Sciatic nerve (tissue), 2 donors: ENCODE data around the gene CNOT6. TPM values are rescaled to one million over a fixed set of nuclear protein-coding genes. Genes with fewer than 3 reads are reported as not detected.

Experiments
- ATAC-seq: fragments of 200-7000 bp; cut with Tn5 transposase; one replicate; pipeline ENCODE4 v1.9.1; 2020; ENCODE audit warnings: mild to moderate bottlenecking, moderate library complexity
- DNase-seq: peaks from one replicate; pipeline ENCODE4 v3.0.0-alpha.2; 2020; ENCODE audit warnings: low spot score
- intact Hi-C: fragments of 100-400 bp; cut with DNase I; formaldehyde crosslinking; loops from one replicate; pipeline ENCODE4 v1.14.2; 2022
- total RNA-seq: library from RNA; stranded (reverse); fragmentation: NEBNext Ultra II Directional; extraction: Animal tissue kit (Norgen Biotek cat#: 25700); gene quantifications from one replicate; pipeline ENCODE4 v1.2.1, GENCODE V29; 2021
- donor health status: DM: no; HTN: no; CAD: no.
- donor health status: DM: no; HTN: no; CAD: no.

The CNOT6 gene
- total RNA-seq, 1 donor from 2014 or later, result 31.9 TPM

DNA sequence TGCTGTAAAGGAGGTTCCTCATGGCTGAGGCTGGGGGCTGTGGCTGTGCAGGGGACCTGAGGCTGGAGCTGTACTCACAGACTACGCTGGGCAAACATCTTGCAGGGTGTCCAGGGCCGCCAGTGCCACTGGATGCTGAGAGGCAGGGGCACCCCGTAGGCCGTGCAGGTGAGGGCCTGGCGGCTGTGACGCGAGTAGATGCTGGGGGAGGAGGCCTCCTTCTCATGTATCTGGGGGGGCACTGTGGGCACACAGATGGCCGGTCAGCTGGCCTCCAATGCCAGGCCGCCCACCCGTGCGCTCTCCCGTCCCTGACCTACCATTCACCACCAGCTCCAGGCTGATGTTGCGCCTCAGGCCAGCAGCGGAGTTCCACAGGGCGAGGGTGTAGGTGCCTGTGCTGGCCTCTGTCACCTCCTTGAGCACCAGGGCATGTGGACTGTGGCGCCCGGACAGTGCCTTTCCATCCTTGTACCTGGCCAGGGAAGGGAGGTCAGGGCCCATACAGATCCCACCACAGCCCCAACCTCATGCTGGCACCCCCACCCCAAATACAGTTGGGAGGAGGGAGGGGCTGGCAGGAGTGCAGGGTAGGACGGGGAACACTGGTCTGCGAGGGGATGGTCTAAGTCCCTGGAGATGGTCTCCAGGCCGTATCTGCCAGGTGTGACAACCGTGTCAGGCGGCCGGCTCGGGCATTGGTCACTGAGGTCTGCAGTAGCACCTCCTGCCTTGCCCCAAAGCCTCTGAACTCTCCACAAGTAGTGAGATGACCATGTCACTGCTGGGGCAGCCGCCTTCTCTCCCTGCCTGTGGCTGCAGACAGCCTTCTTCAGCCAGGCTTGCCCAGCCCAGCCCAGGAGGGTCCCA, 131.8 kb downstream of the CNOT6 start:
- no peak for DNase-seq
- intact Hi-C loops, result no loop called here
- no peak for ATAC-seq

GRCh38 chr5:180626661-180627385, 132.6 kb downstream of the CNOT6 start:
- no peak for DNase-seq
- no peak for ATAC-seq
- intact Hi-C loops, result no loop called here

- intact Hi-C loops, result no loop called here
- no peak for ATAC-seq
- no peak for DNase-seq
Measured at GRCh38 chr5:180627386-180628120, 133.4 kb downstream of the CNOT6 start.

Other genes with a start within 250 kb of the CNOT6 start
- 34.4 TPM for gene MAPK9, start 202.3 kb upstream of the CNOT6 start, total RNA-seq
- 39.8 TPM for gene GFPT2, start 141.0 kb upstream of the CNOT6 start, total RNA-seq
- gene SCGB3A1, start 97.1 kb downstream of the CNOT6 start, total RNA-seq, result not detected
- gene FLT4, start 155.2 kb downstream of the CNOT6 start, total RNA-seq, result 11.7 TPM
- gene OR2Y1, start 245.7 kb downstream of the CNOT6 start, total RNA-seq, result not detected